CD14-positive monocyte (primary cell): Measurements from ENCODE around the gene DGCR8. TPM values are rescaled to one million over a fixed set of nuclear protein-coding genes. Genes with fewer than 3 reads are reported as not detected.

Source experiments
- DNase-seq, 3 donors: peaks; one replicate each; pipeline ENCODE4 v3.0.0-alpha.2; 2011 to 2022
- H2AFZ ChIP-seq: 2 replicates; pipeline ENCODE4 v1.6.0; 2012; ENCODE audit warnings: mild to moderate bottlenecking, low read depth, low read length, inconsistent platforms; ENCODE audit not compliant: insufficient read depth, poor library complexity, severe bottlenecking
- H3K27ac ChIP-seq, 2 donors: 1 replicate in 1 of 2; 2 replicates in 1 of 2; pipeline ENCODE4 v1.5.1; 2012 to 2013; ENCODE audit warnings: low read length in 2 of 2, control low read depth in 1 of 2, inconsistent platforms in 1 of 2, low read depth in 1 of 2, mild to moderate bottlenecking in 1 of 2
- H3K27me3 ChIP-seq, 2 donors: one replicate each; pipeline versions ENCODE4 v1.6.0 to v1.6.1; 2011 to 2013; ENCODE audit warnings: low read length in 2 of 2; ENCODE audit not compliant: control insufficient read depth in 2 of 2, insufficient read depth in 2 of 2
- H3K36me3 ChIP-seq, 2 donors: replicated peaks in 1 of 2; 1 replicate in 1 of 2; 2 replicates in 1 of 2; pipeline versions ENCODE4 v1.5.1 to v1.6.1; 2012 to 2013; ENCODE audit warnings: low read length in 2 of 2, control low read depth in 1 of 2, inconsistent platforms in 1 of 2, mild to moderate bottlenecking in 1 of 2; ENCODE audit not compliant: insufficient read depth in 2 of 2, control insufficient read depth in 1 of 2
- H3K4me1 ChIP-seq, 2 donors: 1 replicate in 1 of 2; 2 replicates in 1 of 2; pipeline versions ENCODE4 v1.5.1 to v1.6.1; 2012 to 2013; ENCODE audit warnings: low read length in 2 of 2, control low read depth in 1 of 2, inconsistent platforms in 1 of 2, mild to moderate bottlenecking in 1 of 2, moderate library complexity in 1 of 2; ENCODE audit not compliant: insufficient read depth in 2 of 2, control insufficient read depth in 1 of 2
- H3K4me2 ChIP-seq: replicated peaks from 2 replicates; pipeline ENCODE3; 2012; ENCODE audit warnings: low read length, moderate library complexity, mild to moderate bottlenecking; ENCODE audit not compliant: poor library complexity, severe bottlenecking; ENCODE audit errors: extremely low read depth
- H3K4me3 ChIP-seq, 3 experiments: fragments of 200-600 bp in 1 of 3; sonication (generic) in 1 of 3; replicated peaks in 1 of 3; 1 replicate in 2 of 3; 2 replicates in 1 of 3; pipeline ENCODE4 v1.5.1; 2011 to 2013; ENCODE audit warnings: low read length in 3 of 3, mild to moderate bottlenecking in 3 of 3, control low read depth in 2 of 3, low read depth in 2 of 3, inconsistent platforms in 1 of 3, moderate library complexity in 1 of 3
- H3K79me2 ChIP-seq: 2 replicates; pipeline ENCODE4 v1.6.0; 2012; ENCODE audit warnings: mild to moderate bottlenecking, control low read depth, inconsistent platforms, low read length, moderate library complexity; ENCODE audit not compliant: insufficient read depth
- H3K9ac ChIP-seq: 2 replicates; pipeline ENCODE4 v1.6.0; 2017; ENCODE audit warnings: low read length, mild to moderate bottlenecking; ENCODE audit not compliant: insufficient read depth, poor library complexity, severe bottlenecking
- H3K9me3 ChIP-seq, 2 donors: replicated peaks in 1 of 2; 1 replicate in 1 of 2; 2 replicates in 1 of 2; pipeline versions ENCODE4 v1.5.1 to v1.6.1; 2012 to 2013; ENCODE audit warnings: low read length in 2 of 2, control low read depth in 1 of 2; ENCODE audit not compliant: control insufficient read depth in 1 of 2, insufficient read depth in 1 of 2
- H4K20me1 ChIP-seq: 2 replicates; pipeline ENCODE4 v1.6.0; 2012; ENCODE audit warnings: mild to moderate bottlenecking, low read length, control low read depth, moderate library complexity; ENCODE audit not compliant: insufficient read depth
- H3K27ac Mint-ChIP-seq, 7 donors: one replicate each; pipeline ENCODE4 v1.8.0; 2020; ENCODE audit warnings: mild to moderate bottlenecking in 7 of 7, mixed read lengths in 7 of 7, moderate library complexity in 6 of 7, inconsistent platforms in 2 of 7
- H3K27me3 Mint-ChIP-seq, 3 donors: one replicate each; pipeline ENCODE4 v1.8.0; 2021 to 2022; ENCODE audit warnings: low read depth in 3 of 3, mild to moderate bottlenecking in 3 of 3, mixed read lengths in 3 of 3, moderate library complexity in 3 of 3, inconsistent platforms in 1 of 3
- H3K36me3 Mint-ChIP-seq, 2 donors: one replicate each; pipeline ENCODE4 v1.8.0; 2020; ENCODE audit warnings: mixed read lengths in 2 of 2, inconsistent platforms in 1 of 2, mild to moderate bottlenecking in 1 of 2
- H3K4me1 Mint-ChIP-seq: one replicate; pipeline ENCODE4 v1.8.0; 2020; ENCODE audit warnings: mild to moderate bottlenecking, mixed read lengths
- H3K4me3 Mint-ChIP-seq, 2 donors: one replicate each; pipeline ENCODE4 v1.8.0; 2020; ENCODE audit warnings: mild to moderate bottlenecking in 2 of 2, mixed read lengths in 2 of 2, moderate library complexity in 1 of 2
- H3K9me3 Mint-ChIP-seq, 7 donors: one replicate each; pipeline ENCODE4 v1.8.0; 2020 to 2022; ENCODE audit warnings: mixed read lengths in 7 of 7, mild to moderate bottlenecking in 6 of 7, moderate library complexity in 6 of 7, inconsistent platforms in 2 of 7
- CTCF ChIP-seq: fragments of 200-600 bp; IDR thresholded peaks from one replicate; pipeline ENCODE4 v1.8.0; 2022; ENCODE audit warnings: antibody characterized with exemption, mild to moderate bottlenecking
- WGBS: methylation state at CpG from one replicate; pipeline ENCODE4 v1.1.5; 2013; ENCODE audit warnings: missing lambda C conversion rate; ENCODE audit not compliant: insufficient coverage; 5-methylcytosine and 5-hydroxymethylcytosine counted together
- intact Hi-C, 2 donors: fragments of 100-400 bp; cut with micrococcal nuclease; formaldehyde crosslinking; loops; one replicate each; pipeline versions ENCODE4 v1.15.0 to v1.15.1; 2023
- polyA plus RNA-seq, 3 donors: library from polyadenylated mRNA; depleted of rRNA in 1 of 3; unstranded in 2 of 3; stranded (reverse) in 1 of 3; fragments of 300-500 nt in 2 of 3; fragments of >200 nt in 1 of 3; fragmentation: Illumina TruSeq in 2 of 3; gene quantifications; 1 replicate in 2 of 3; 2 replicates in 1 of 3; pipeline ENCODE4 v1.2.3, GENCODE V29; 2012 to 2021

DGCR8 gene
- polyA plus RNA-seq, 3 donors: 1.2 to 18.7 (median 1.4) TPM

DNA sequence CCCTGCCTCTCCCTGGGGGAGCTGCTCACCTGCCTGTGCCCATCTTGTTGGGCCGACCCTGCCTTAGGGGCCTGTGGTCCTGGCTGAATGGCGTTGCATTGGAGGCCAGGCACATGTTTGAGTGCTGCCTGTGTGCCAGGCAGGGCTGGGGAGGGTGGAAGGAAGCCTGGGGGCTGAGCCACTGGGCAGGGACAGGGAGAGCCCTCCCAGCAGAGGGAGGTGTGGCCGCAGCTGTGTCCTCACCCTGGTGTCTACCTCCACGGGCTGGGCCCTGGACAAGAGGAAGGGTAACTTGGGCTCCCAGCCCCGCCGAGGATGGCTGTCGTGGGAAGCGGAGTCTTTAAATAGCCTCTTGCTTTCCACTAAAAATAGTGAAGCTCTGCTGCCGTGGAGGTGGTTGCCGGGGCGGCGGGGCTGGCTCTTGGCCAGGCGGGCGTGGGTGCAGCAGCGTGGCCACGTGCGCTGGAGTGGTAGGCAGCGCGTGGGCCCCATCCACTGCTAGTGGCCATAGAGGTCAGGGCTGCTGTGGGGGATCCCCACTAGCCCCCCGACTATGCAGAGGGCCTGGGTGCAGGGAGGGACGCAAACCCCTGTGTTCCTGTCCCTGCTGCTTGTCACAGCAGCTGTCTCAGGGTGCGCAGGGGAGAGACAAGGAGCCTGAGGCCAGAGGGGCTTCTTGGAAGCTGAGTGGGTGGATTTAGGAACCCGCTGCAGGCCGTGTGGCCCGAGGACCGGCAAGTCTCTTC is 57.8 kb downstream of the DGCR8 start:
- no peaks in the 10 kb centered on the region for H3K9me3 Mint-ChIP-seq
- H3K4me1 Mint-ChIP-seq: peaks cover 18% of the 10 kb centered on the region
- H3K4me3 Mint-ChIP-seq: no peak overlapping the region
- no peak for DNase-seq
- Histone ChIP-seq H3K36me3 (peaks cover 7 to 9% of the 10 kb centered on the region in 2 donors), H3K27me3 (no peaks in the 10 kb centered on the region), H4K20me1 (peaks cover 68% of the 10 kb centered on the region), H2AFZ (no peak overlapping the region), H3K4me3 (no peak overlapping the region), H3K4me2 (no peak overlapping the region), H3K4me1 (peaks cover 3 to 10% of the 10 kb centered on the region in 2 donors), H3K9me3 (no peaks in the 10 kb centered on the region), H3K27ac (no peak overlapping the region), H3K9ac (peak overlapping the region; percentile 21), H3K79me2 (peaks cover 18% of the 10 kb centered on the region)
- H3K27ac Mint-ChIP-seq: peak overlapping the region in 1 of 7 donors; percentile 27
- H3K36me3 Mint-ChIP-seq: peaks cover 9 to 12% of the 10 kb centered on the region in 2 donors
- no peak for TF ChIP-seq CTCF
- peaks cover 0 to 2% (median 0%) of the 10 kb centered on the region in 3 donors for H3K27me3 Mint-ChIP-seq
- 41% methylated on average over 21 of the region's 26 CpGs for WGBS
- intact Hi-C loops: no loop called here

DNA sequence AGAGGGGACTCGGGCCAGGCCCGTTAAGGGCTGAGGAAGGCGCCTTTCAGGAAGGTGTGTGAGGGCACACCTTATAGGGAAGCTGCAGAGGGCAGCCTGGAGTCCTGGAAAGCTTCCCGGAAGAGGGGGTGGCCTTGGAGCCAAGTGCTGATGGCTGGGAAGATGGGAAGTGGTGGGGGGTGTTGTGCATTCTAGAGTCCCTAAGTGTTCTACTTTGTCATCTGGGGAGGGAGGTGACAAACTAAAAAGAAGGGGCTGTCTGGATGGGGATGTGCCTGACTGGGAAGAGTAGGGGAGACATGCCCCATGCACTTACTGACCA is 58.3 kb downstream of the DGCR8 start:
- Histone ChIP-seq H3K4me2 (no peak overlapping the region), H3K27me3 (no peaks in the 10 kb centered on the region), H3K27ac (no peak overlapping the region), H3K79me2 (peaks cover 16% of the 10 kb centered on the region), H3K4me1 (peaks cover 0 to 5% of the 10 kb centered on the region in 2 donors), H3K9me3 (no peaks in the 10 kb centered on the region), H3K36me3 (peaks cover 7 to 9% of the 10 kb centered on the region in 2 donors), H2AFZ (no peak overlapping the region), H3K4me3 (no peak overlapping the region), H4K20me1 (peaks cover 64% of the 10 kb centered on the region), H3K9ac (no peak overlapping the region)
- Mint-ChIP-seq H3K27me3 (peaks cover 0 to 2% (median 0%) of the 10 kb centered on the region in 3 donors), H3K9me3 (no peaks in the 10 kb centered on the region), H3K4me1 (peaks cover 13% of the 10 kb centered on the region), H3K27ac (no peak overlapping the region), H3K4me3 (no peak overlapping the region), H3K36me3 (peaks cover 9 to 12% of the 10 kb centered on the region in 2 donors)
- no peak for TF ChIP-seq CTCF
- intact Hi-C loops: no loop called here
- 85% methylated on average over 4 of the region's 4 CpGs for WGBS
- no peak for DNase-seq
